ENCODE data around the gene PLEKHB1.

PLEKHB1 gene

DNA sequence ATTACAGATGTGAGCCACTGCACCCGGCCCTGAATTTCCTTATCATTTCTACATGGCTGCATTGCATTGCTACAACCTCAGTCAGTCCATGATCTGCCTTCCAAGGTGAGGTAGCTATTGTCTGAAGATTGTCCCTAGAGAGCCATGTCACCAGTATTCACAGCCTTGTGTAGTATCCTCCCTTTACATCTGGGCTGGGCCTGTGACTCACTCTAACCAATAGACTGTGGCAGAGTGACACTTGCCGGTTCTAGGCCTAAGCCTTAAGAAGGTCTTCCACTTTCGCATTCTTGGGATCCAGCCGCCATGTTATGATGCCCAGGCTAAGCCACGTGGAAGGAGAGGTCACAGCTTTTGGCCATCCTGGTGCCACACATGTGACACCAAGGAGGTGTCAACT is 10.1 kb upstream of the PLEKHB1 start:
- no peak for TF ChIP-seq CTCF (conservative IDR thresholded peaks at IDR 0.05)
- H3K27ac ChIP-seq: no peak overlapping the region

- no peak for TF ChIP-seq CTCF (conservative IDR thresholded peaks at IDR 0.05)
- H3K27ac ChIP-seq: no peak overlapping the region
Measured at GRCh38 chr11:73637012-73637411, 9.4 kb upstream of the PLEKHB1 start.

GRCh38 chr11:73640592-73640991 is 5.8 kb upstream of the PLEKHB1 start:
- no peak for TF ChIP-seq CTCF (conservative IDR thresholded peaks at IDR 0.05)
- no peak overlapping the region for H3K27ac ChIP-seq

DNA sequence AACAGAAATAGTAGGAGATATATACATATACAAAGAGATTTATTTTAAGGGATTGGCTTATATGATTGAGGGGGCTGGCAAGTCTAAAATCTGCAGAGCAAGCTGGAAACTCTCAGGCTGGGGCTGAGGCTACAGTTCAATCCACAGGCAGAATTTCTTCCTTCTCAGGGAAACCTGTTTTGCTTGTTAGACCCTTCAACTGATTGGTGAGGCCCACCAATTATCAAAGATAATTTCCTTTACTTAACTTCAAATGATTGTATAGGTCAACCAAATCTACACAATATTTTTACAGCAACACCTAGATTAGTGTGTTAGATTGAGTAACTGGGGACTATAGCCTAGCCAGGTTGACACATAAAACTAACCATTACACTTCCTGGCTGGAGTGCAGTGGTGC is 4.7 kb upstream of the PLEKHB1 start:
- no peak for TF ChIP-seq CTCF (conservative IDR thresholded peaks at IDR 0.05)
- H3K27ac ChIP-seq: no peak overlapping the region

GRCh38 chr11:73645121-73645969 is 1.0 kb upstream of the PLEKHB1 start:
- no peak for TF ChIP-seq CTCF (conservative IDR thresholded peaks at IDR 0.05)
- no peak overlapping the region for H3K27ac ChIP-seq

GRCh38 chr11:73647459-73648100 is 1.2 kb downstream of the PLEKHB1 start:
- peak overlapping the region; percentile 47; the same call in 1 of the 2 replicates for H3K27ac ChIP-seq
- no peak for TF ChIP-seq CTCF (conservative IDR thresholded peaks at IDR 0.05)

DNA sequence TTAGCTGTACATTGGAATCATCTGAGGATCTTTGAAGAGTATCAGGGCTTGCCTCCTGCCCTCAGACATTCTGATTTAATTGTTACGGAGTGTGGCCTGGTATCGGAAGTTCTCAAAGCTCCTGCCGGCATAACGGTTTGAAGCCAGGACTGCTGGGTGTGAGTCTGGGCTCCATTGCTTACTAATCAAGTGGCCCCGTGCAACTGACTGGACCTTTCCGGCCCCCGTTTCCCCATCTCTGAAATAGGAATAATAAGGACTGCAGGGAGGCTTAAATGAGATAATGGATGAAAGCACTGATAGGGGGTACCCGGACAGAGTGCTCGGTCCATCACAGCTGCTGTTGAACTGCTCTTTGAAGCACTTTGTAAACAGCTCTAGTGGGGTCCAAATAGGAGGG is 1.7 kb downstream of the PLEKHB1 start:
- no peak for TF ChIP-seq CTCF (conservative IDR thresholded peaks at IDR 0.05)
- peak overlapping the region; percentile 47; the same call in 1 of the 2 replicates for H3K27ac ChIP-seq
